Measurements from ENCODE around the gene ARPC1B.

GRCh38 chr7:99424932-99425730, 50.6 kb downstream of the ARPC1B start:
- TF ChIP-seq CTCF (conservative IDR thresholded peaks at IDR 0.05 in 1 of 2, IDR thresholded peaks at IDR 0.05 in 1 of 2; ENCODE audit: low read depth in 1 of 2, low read length in 2 of 2) (no peak), EZH2 (IDR thresholded peaks at IDR 0.05; ENCODE audit: low read length, missing control alignments) (no peak)

Measured in fibroblast of lung (primary cell).